GM19193 (cell line): ENCODE results near the gene RC3H2.

Experiments used
- POLR2A ChIP-seq: IDR thresholded peaks from 4 replicates; pipeline ENCODE4 v1.6.1; 2011; ENCODE audit not compliant: insufficient read depth, insufficient read length; ENCODE audit errors: extremely low read depth

Gene RC3H2

DNA sequence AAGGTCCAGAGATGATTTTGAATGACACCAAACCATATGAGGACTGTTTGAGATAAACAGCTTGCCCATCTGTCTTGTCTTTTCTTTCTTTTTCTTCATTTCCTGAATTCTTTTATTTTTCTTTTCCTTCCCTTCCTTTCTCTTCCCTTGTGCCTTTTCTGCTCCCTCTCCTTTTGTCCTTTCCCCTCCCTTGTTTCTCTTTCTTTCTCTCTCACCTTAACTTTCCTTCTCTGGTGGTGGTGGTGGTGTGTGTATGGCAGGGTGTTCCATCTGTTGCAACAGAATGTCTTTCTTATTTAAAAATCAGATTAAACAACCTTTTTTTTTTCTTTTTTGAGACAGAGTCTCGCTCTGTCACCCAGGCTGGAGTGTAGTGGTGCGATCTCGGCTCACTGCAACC lies 73.0 kb downstream of the RC3H2 start:
- no peak for TF ChIP-seq POLR2A

- no peak for TF ChIP-seq POLR2A
Observed at GRCh38 chr9:122827761-122828093, 77.4 kb downstream of the RC3H2 start.

GRCh38 chr9:122822938-122823337 lies 82.2 kb downstream of the RC3H2 start:
- no peak for TF ChIP-seq POLR2A

- no peak for TF ChIP-seq POLR2A
Observed at GRCh38 chr9:122822056-122822455, 83.1 kb downstream of the RC3H2 start.

DNA sequence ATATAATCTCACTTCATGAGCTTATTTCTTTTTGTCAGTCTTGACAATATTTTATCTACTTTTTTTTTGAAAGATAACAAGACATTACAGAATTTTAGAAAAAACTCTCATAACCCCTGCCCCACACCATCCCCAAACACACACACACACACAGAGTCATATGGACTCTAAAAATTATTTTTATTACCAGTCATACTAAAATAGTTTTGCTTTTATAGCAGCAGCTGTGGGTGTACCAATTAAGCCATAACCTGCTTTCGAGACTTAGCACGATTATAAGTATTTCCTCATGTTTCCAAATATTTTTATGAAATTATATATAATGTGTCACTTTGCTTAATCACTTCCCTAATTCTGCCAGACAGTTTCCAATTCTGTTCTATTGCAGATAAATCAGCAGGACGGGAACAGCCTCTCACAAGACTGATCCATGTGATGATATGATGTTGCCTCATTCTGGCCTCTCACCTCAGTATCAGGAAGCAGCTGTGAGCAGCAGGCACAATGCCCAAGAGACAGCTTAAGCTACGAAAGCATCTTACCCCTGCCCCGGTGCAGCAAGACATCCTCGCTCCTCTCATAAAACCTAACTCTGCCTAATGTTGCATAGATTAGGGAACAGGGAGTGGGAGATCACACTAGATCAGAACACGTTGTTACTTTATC lies 83.7 kb downstream of the RC3H2 start:
- no peak for TF ChIP-seq POLR2A

DNA sequence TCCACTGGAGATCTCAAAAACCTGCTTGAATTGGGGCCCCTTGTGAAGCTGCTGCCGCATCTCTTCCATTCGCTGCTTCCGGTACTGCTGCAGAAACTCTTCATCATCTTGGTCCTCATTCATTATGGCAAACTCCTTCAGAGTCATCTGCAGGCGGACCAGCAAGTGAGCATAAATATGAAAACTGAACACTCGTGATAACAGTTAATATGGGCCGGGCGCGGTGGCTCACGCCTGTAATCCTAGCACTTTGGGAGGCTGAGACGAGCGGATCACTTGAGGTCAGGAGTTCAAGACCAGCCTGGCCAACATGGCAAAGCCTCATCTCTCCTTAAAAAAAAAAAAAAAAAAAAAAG lies 84.7 kb downstream of the RC3H2 start:
- no peak for TF ChIP-seq POLR2A

DNA sequence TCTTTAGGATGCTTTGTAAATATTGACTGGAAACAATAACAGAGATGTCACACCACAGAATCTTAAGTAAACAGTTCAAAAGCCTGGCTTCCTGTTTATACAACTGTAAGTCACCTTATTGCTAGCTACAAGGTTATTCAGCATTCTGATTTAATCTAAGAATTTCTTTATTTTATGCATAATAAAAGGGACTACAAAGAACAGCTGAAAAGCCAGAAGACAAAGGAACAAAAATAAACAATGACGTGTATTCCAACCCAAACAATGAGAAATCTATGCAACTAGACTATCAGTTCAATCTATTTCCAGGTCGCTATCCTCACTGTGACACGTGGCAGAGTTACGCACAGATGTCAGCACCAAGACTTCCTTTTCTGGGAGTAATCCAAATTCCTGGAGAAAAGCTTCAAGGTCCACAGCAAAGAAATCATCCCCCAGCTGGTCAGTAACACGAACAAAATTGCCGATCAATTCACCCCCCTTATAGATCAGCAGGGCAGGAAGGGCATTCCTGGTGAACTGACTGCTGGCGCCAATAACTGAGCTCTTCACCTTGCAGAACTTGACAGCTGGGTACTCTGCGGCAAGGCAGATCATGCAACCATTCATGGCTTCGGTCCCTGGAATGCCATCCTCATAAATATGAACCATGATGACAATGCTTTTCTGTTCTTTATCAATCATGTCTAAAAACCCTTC lies 85.2 kb downstream of the RC3H2 start:
- no peak for TF ChIP-seq POLR2A

DNA sequence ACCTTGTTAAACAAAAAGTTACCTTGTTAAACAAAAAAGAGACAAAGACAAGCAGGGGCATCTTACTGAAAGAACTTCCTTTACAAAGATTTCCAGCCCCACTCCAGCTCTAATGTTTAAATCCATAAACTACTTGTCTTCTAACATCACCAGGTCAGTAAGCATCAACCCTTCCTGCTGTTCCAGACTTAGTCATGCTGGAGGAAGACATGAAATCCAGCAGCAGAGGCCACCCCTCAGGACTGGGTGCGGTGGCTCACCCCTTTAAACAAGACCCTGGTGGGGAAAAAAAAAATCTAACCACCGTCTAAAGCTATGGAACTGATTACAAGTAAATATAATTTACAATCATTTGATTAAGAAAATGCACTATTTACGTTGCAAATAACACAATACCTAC lies 85.8 kb downstream of the RC3H2 start:
- TF ChIP-seq POLR2A = no peak

- TF ChIP-seq POLR2A = no peak
Observed at GRCh38 chr9:122816163-122816867, 88.8 kb downstream of the RC3H2 start.

DNA sequence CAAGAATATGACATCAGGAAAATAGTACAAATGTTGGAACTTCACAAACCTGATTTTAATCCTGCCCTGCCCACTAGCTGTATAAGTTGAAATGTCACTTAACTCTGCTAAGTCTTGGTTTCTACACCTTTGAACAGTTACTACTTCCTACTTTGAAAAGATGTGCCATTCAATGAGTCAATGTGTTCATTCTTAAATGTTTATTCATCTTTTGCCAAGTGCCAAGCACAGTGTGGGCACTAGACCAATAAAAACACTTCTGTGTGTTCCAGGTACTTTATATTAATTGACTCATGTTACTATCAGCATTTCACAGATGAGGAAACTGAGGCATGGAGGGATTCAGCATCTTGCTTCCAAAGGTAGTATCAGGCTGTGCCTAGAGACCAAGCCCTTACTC lies 89.6 kb downstream of the RC3H2 start:
- TF ChIP-seq POLR2A = no peak

DNA sequence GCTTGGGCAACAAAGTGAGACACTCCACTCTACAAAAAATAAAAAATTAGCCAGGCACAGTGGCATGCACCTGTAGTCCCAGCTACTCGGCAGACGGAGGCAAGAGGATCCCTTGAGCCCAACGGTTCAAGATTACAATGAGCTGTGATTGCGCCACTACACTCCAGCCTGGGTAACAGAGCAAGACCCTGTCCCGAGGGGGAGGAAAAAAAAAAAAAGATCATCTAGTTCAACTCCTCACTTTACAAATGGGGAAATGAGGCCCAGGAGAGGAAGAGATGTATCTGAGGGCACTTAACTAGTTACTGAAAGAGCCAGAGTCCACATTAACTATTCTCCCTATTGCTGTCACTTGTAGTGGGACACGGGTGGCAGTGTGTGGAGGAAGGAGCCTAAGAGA lies 90.6 kb downstream of the RC3H2 start:
- TF ChIP-seq POLR2A = no peak

DNA sequence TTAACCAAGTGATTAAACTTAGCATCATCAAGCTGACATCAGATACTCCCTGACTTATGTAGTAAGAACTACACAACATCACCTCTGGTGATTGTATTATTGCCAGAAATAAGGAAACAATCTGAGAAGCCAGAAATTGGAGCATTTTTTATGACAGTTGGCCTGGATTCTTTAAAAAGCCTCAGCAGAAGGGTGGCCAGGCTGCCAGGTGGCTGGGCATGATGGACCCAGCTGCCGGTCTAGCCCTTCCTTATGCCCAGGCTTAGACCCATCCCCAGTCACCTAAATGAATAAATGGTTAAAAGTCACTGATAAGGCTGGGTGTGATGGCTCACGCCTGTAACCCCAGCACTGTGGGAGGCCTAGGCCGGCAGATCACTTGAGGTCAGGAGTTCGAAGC lies 92.4 kb downstream of the RC3H2 start:
- TF ChIP-seq POLR2A = no peak

DNA sequence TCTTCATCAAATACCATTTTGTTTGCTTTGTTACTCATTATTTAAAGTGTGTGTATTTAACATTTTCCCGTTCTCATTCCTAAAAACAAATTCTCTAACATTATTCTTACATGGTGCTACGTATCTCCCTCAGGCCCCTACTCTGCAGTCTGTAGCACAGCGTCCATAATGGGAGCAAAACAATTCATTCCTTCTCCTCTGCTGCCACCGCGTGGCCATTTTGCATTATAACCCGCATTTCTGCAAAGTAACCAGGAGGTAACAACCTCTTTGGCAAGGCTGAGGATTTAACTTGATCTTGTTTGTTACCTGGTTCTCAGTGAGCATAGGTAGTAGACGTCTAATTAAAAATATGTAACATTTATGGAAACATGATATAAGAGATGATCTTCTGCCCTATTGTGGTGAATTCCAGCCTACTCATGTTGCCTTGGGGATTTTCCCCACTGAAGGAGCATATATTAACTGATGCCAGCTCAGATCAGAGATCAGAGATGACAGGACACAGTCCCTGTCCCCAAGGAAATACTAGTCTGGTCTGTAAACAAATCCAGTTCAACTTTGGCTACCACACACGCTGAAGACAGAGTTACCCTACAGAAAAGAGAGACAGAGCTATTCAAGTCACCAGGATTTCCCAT lies 94.7 kb downstream of the RC3H2 start:
- no peak for TF ChIP-seq POLR2A

DNA sequence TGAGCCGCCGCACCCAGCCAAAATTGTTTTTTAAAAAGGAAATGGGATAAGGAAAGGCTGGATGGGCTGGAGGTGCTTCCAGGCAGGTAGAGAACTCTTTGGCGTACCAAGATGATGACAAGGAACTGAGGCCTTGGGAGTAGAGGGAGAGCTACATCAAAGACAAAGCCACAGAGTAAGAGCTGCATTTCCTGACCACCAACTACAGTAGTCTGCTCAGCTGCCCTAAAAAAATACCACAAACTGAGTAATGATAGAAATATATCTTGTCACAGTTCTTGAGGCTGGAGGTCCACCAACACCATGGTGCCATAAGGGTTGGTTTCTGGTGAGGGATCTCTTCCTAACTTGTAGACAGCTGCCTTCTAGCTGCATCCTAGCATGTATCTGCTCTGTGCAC lies 97.0 kb downstream of the RC3H2 start:
- no peak for TF ChIP-seq POLR2A

- TF ChIP-seq POLR2A = no peak
Observed at GRCh38 chr9:122807271-122807900, 97.8 kb downstream of the RC3H2 start.
